Effector memory CD4-positive, alpha-beta T cell (primary cell): ENCODE data around the gene CCDC180.

Experiments
- DNase-seq, 3 donors: peaks; one replicate each; pipeline ENCODE4 v3.0.0-alpha.2; 2020
- H3K27ac ChIP-seq: 2 replicates; pipeline ENCODE4 v1.7.0; 2013; ENCODE audit warnings: mild to moderate bottlenecking, low read length, moderate library complexity; ENCODE audit not compliant: insufficient read depth, poor library complexity, severe bottlenecking
- H3K27me3 ChIP-seq: replicated peaks from 2 replicates; pipeline ENCODE4 v1.7.0; 2013; ENCODE audit warnings: mild to moderate bottlenecking, low read length; ENCODE audit not compliant: insufficient read depth, control insufficient read depth, poor library complexity, severe bottlenecking
- H3K36me3 ChIP-seq: 2 replicates; pipeline ENCODE4 v1.7.0; 2013; ENCODE audit warnings: mild to moderate bottlenecking, low read length, moderate library complexity; ENCODE audit not compliant: control insufficient read depth, insufficient read depth
- H3K4me1 ChIP-seq: 2 replicates; pipeline ENCODE4 v1.7.0; 2013; ENCODE audit warnings: low read length, mild to moderate bottlenecking; ENCODE audit not compliant: control insufficient read depth, insufficient read depth, poor library complexity, severe bottlenecking
- H3K4me3 ChIP-seq: 2 replicates; pipeline ENCODE4 v1.7.0; 2013; ENCODE audit warnings: low read length, low read depth, mild to moderate bottlenecking; ENCODE audit not compliant: insufficient read depth, poor library complexity, severe bottlenecking
- H3K9me3 ChIP-seq: 2 replicates; pipeline ENCODE4 v1.7.0; 2013; ENCODE audit warnings: mild to moderate bottlenecking, low read length, moderate library complexity; ENCODE audit not compliant: control insufficient read depth

CCDC180 gene

DNA sequence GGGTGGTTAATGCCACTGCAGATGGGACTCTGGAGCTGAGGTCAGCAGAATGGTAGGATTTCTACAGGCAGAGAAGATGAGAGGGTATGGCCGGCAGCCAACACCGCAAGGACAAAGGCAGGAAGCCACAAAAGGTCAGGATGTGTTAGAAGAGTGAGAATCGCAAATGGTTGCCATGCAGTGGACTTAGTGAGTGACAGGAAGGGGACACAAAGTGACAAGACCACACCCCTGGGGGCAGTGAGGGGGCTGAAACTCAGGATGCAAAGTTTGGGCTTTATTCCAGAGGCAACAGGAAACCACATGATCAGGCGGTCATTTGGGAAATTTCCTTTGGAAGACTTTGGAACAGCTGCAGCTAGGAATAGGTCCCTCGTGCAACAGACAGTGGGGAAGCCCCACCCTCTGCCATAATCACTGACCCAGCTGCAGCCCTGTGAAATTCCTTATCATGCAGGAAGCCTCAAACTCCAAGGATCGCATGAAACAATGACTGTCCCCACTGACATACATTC, 14.2 kb upstream of the CCDC180 start:
- Histone ChIP-seq H3K4me3 (no peak overlapping the region), H3K9me3 (no peaks in the 10 kb centered on the region), H3K27ac (no peak overlapping the region), H3K36me3 (peaks cover 32% of the 10 kb centered on the region), H3K4me1 (no peaks in the 10 kb centered on the region), H3K27me3 (no peaks in the 10 kb centered on the region)
- no peak for DNase-seq

- peaks cover 27% of the 10 kb centered on the region for H3K36me3 ChIP-seq
Measured at GRCh38 chr9:97293818-97294217, 13.6 kb upstream of the CCDC180 start.

DNA sequence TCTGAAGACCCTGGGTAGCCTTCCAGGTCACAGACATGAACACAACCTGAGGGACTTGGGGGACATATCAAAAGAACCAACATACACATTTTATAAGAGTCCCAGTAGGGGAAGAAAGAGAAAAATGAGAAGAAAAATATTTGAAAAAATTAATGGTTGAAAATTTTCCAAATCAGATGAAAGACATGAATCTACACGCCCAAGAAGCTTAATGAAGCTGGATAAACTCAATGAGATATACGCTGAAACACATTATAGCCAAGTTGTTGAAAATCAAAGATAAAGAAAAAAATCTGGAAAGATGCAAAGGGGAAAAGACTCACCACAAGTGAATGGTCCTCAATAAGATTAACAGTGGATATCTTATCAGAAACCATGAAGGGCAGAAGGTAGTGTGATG, 9.6 kb upstream of the CCDC180 start:
- Histone ChIP-seq H3K27me3 (no peaks in the 10 kb centered on the region), H3K36me3 (peaks cover 7% of the 10 kb centered on the region), H3K4me3 (no peak overlapping the region), H3K9me3 (no peaks in the 10 kb centered on the region), H3K4me1 (no peaks in the 10 kb centered on the region), H3K27ac (no peak overlapping the region)
- no peak for DNase-seq

More at GRCh38 chr9:97293818-97294217, 13.6 kb upstream of the CCDC180 start:
- Histone ChIP-seq H3K9me3 (no peaks in the 10 kb centered on the region), H3K27me3 (no peaks in the 10 kb centered on the region), H3K27ac (no peak overlapping the region), H3K4me1 (no peaks in the 10 kb centered on the region), H3K4me3 (no peak overlapping the region)
- DNase-seq: no peak

- H3K27me3 ChIP-seq: no peaks in the 10 kb centered on the region
- no peak overlapping the region for H3K4me3 ChIP-seq
- no peak for DNase-seq
- H3K27ac ChIP-seq: no peak overlapping the region
- no peaks in the 10 kb centered on the region for H3K4me1 ChIP-seq
- no peaks in the 10 kb centered on the region for H3K36me3 ChIP-seq
- no peaks in the 10 kb centered on the region for H3K9me3 ChIP-seq
Measured at GRCh38 chr9:97299809-97300414, 7.5 kb upstream of the CCDC180 start.

DNA sequence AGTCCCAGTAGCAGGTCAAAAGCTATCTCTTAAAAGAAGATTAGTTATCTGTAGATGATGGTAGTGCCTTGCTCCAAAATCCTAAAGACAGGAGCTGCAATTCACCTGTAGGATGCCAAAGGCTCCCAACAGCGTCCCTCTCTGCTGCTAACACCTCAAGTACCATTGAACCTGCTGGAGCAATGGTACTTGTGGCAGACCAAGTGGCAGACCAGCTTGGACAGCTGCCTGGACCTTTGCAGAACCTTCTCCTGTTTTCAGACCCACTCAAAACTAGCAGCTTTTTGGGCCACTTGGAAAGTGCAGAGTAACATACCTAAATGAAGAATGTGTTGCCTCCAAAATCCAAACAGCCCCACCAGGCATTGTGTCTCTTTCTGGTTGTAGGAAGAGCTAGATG, 6.9 kb upstream of the CCDC180 start:
- no peak for DNase-seq
- H3K4me1 ChIP-seq: no peaks in the 10 kb centered on the region
- no peaks in the 10 kb centered on the region for H3K36me3 ChIP-seq
- H3K27ac ChIP-seq: no peak overlapping the region
- H3K9me3 ChIP-seq: no peaks in the 10 kb centered on the region
- H3K4me3 ChIP-seq: no peak overlapping the region
- H3K27me3 ChIP-seq: no peaks in the 10 kb centered on the region

GRCh38 chr9:97301974-97302373, 5.5 kb upstream of the CCDC180 start:
- H3K9me3 ChIP-seq: no peaks in the 10 kb centered on the region
- H3K4me3 ChIP-seq: no peak overlapping the region
- no peak for DNase-seq
- no peaks in the 10 kb centered on the region for H3K27me3 ChIP-seq
- H3K36me3 ChIP-seq: no peaks in the 10 kb centered on the region
- H3K27ac ChIP-seq: no peak overlapping the region
- no peaks in the 10 kb centered on the region for H3K4me1 ChIP-seq

DNA sequence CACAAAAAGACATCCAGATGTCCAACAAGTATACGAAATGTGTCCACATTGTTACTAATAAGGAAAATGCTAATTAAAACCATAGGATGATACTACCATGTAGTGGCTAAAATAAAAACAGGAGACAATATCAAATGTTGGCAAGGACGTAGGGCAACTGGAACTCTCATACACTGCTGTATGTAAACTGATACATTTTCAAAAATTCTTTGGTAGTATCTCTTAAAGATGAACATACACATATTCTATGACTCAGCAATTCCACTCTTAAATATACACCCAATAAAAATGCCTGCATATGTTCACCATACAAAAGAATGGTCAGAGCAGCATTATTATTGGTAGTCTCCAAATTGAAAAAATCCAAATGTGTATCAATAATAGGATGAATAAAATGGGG, 2.9 kb upstream of the CCDC180 start:
- Histone ChIP-seq H3K4me1 (no peaks in the 10 kb centered on the region), H3K27me3 (no peaks in the 10 kb centered on the region), H3K4me3 (no peak overlapping the region), H3K9me3 (no peaks in the 10 kb centered on the region), H3K36me3 (no peaks in the 10 kb centered on the region), H3K27ac (no peak overlapping the region)
- DNase-seq: no peak

- H3K27ac ChIP-seq: no peak overlapping the region
- no peak overlapping the region for H3K4me3 ChIP-seq
- no peaks in the 10 kb centered on the region for H3K27me3 ChIP-seq
- no peaks in the 10 kb centered on the region for H3K36me3 ChIP-seq
- no peak for DNase-seq
- H3K9me3 ChIP-seq: no peaks in the 10 kb centered on the region
- no peaks in the 10 kb centered on the region for H3K4me1 ChIP-seq
Measured at GRCh38 chr9:97305501-97306298, 1.8 kb upstream of the CCDC180 start.

- no peaks in the 10 kb centered on the region for H3K9me3 ChIP-seq
- no peaks in the 10 kb centered on the region for H3K36me3 ChIP-seq
- no peaks in the 10 kb centered on the region for H3K4me1 ChIP-seq
- no peak for DNase-seq
- no peaks in the 10 kb centered on the region for H3K27me3 ChIP-seq
- no peak overlapping the region for H3K27ac ChIP-seq
- no peak overlapping the region for H3K4me3 ChIP-seq
Measured at GRCh38 chr9:97307091-97307490, 368 bp upstream of the CCDC180 start.

DNA sequence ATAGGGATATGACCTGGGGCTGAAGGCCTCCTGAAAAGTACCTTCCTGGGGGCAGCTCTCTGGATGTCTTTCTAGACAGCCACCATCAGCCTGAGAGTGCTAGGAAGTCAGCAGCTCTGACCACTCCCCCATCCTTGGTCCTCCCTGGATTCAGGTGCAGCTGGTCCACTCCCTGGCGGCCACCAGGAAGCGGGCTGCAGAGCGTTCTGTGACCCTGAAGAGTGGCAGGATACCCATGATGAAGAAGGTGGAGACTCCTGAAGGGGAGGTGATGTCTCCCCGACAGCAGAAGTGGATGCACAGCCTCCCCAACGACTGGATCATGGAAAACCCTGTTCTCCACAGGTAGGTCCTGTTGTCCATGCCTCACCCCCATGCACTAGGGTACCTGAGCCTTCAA, 1.8 kb downstream of the CCDC180 start:
- H3K4me3 ChIP-seq: no peak overlapping the region
- H3K36me3 ChIP-seq: peaks cover 16% of the 10 kb centered on the region
- no peaks in the 10 kb centered on the region for H3K27me3 ChIP-seq
- H3K9me3 ChIP-seq: no peaks in the 10 kb centered on the region
- no peaks in the 10 kb centered on the region for H3K4me1 ChIP-seq
- no peak for DNase-seq
- H3K27ac ChIP-seq: no peak overlapping the region
